Measurements from ENCODE around the gene MBTD1. TPM values are rescaled to one million over a fixed set of nuclear protein-coding genes. Genes with fewer than 3 reads are reported as not detected.

The MBTD1 gene
- total and polyA plus RNA-seq, 7 donors = 4.8 to 16.1 (median 12.5) TPM

DNA sequence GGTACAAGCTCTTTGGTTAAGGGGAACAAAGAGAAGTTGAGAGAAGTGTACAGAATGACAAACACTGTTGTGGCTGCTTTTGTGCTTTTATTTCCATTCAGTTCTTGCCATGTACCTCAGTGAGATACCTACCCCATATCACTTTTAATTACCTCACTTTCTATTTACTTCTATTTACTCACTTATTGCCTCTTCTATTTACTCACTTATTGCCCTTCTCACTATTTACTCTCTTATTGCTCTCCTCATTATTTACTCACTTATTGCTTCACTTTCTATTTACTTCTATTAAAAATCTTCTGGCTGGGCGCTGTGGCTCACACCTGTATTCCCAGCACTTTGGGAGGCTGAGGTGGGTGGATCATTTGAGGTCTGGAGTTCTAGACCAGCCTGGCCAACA lies 41.9 kb downstream of the MBTD1 start:
- no peaks in the 10 kb centered on the region for H3K27me3 ChIP-seq

GRCh38 chr17:51214920-51215319 lies 44.9 kb downstream of the MBTD1 start:
- WGBS, 2 donors = 90 to 100% methylated on average over 1 of the region's 1 CpG
- no peak for DNase-seq
- intact Hi-C loops (cut with DNase I) = no loop called here
- no peak overlapping the region for H3K27ac ChIP-seq
- TF ChIP-seq EP300 (IDR thresholded peaks at IDR 0.05) (no peak), CTCF (IDR thresholded peaks at IDR 0.05) (no peak), POLR2A (IDR thresholded peaks at IDR 0.05) (no peak), POLR2AphosphoS5 (IDR thresholded peaks at IDR 0.05) (no peak)
- H3K4me3 ChIP-seq = no peak overlapping the region
- H3K36me3 ChIP-seq = peaks cover 7 to 99% (median 23%) of the 10 kb centered on the region in 4 donors
- no peaks in the 10 kb centered on the region for H3K27me3 ChIP-seq
- no peaks in the 10 kb centered on the region for H3K9me3 ChIP-seq
- no peaks in the 10 kb centered on the region for H3K4me1 ChIP-seq

More for the DNA sequence above, 41.9 kb downstream of the MBTD1 start:
- no peak overlapping the region for H3K4me3 ChIP-seq
- 64 to 88% methylated on average over 1 of the region's 1 CpG for WGBS, 2 donors
- intact Hi-C loops (cut with DNase I) = no loop called here
- H3K4me1 ChIP-seq = no peaks in the 10 kb centered on the region
- H3K9me3 ChIP-seq = no peaks in the 10 kb centered on the region
- H3K36me3 ChIP-seq = peaks cover 8 to 98% (median 26%) of the 10 kb centered on the region in 4 donors
- no peak for DNase-seq
- TF ChIP-seq POLR2A (IDR thresholded peaks at IDR 0.05) (no peak), POLR2AphosphoS5 (IDR thresholded peaks at IDR 0.05) (no peak), CTCF (IDR thresholded peaks at IDR 0.05) (no peak)
- H3K27ac ChIP-seq = no peak overlapping the region

- Histone ChIP-seq H3K27ac (no peak overlapping the region), H3K4me3 (no peak overlapping the region), H3K36me3 (peaks cover 21 to 100% (median 42%) of the 10 kb centered on the region in 4 donors), H3K9me3 (no peaks in the 10 kb centered on the region), H3K4me1 (no peaks in the 10 kb centered on the region), H3K27me3 (no peaks in the 10 kb centered on the region)
- no peak for DNase-seq
- TF ChIP-seq CTCF (IDR thresholded peaks at IDR 0.05) (no peak), POLR2AphosphoS5 (IDR thresholded peaks at IDR 0.05) (no peak), POLR2A (IDR thresholded peaks at IDR 0.05) (no peak), EP300 (IDR thresholded peaks at IDR 0.05) (no peak)
- intact Hi-C loops (cut with DNase I) = no loop called here
Measured at GRCh38 chr17:51203838-51204237, 56.0 kb downstream of the MBTD1 start.

GRCh38 chr17:51200846-51201245 lies 59.0 kb downstream of the MBTD1 start:
- WGBS, 2 donors = 86 to 89% methylated on average over 2 of the region's 2 CpGs
- H3K4me1 ChIP-seq = no peaks in the 10 kb centered on the region
- TF ChIP-seq POLR2AphosphoS5 (IDR thresholded peaks at IDR 0.05) (no peak), CTCF (IDR thresholded peaks at IDR 0.05) (no peak), POLR2A (IDR thresholded peaks at IDR 0.05) (no peak), EP300 (IDR thresholded peaks at IDR 0.05) (no peak)
- H3K27me3 ChIP-seq = no peaks in the 10 kb centered on the region
- peaks cover 14 to 92% (median 42%) of the 10 kb centered on the region in 4 donors for H3K36me3 ChIP-seq
- no peak overlapping the region for H3K4me3 ChIP-seq
- no peak for DNase-seq
- H3K27ac ChIP-seq = no peak overlapping the region
- intact Hi-C loops (cut with DNase I) = no loop called here
- no peaks in the 10 kb centered on the region for H3K9me3 ChIP-seq

GRCh38 chr17:51200295-51200694 lies 59.6 kb downstream of the MBTD1 start:
- Histone ChIP-seq H3K27ac (no peak overlapping the region), H3K9me3 (no peaks in the 10 kb centered on the region), H3K27me3 (no peaks in the 10 kb centered on the region), H3K4me3 (no peak overlapping the region), H3K4me1 (no peaks in the 10 kb centered on the region), H3K36me3 (peaks cover 11 to 92% (median 45%) of the 10 kb centered on the region in 4 donors)
- TF ChIP-seq POLR2AphosphoS5 (IDR thresholded peaks at IDR 0.05) (no peak), POLR2A (IDR thresholded peaks at IDR 0.05) (no peak), EP300 (IDR thresholded peaks at IDR 0.05) (no peak), CTCF (IDR thresholded peaks at IDR 0.05) (no peak)
- intact Hi-C loops (cut with DNase I) = no loop called here
- DNase-seq = no peak
- WGBS, 2 donors = 81 to 95% methylated on average over 6 of the region's 6 CpGs
